AG08396 (cell line): ENCODE results near the gene MAPT.
"Not testable (repeated sequence)": the region's sequence is repeated elsewhere in the genome, so short reads cannot be mapped to it uniquely, and the experiment has no call there.

Experiments used
- DNase-seq: peaks from one replicate; pipeline ENCODE4 v3.0.0; 2012; ENCODE audit warnings: low spot score, mixed read lengths

The MAPT gene

DNA sequence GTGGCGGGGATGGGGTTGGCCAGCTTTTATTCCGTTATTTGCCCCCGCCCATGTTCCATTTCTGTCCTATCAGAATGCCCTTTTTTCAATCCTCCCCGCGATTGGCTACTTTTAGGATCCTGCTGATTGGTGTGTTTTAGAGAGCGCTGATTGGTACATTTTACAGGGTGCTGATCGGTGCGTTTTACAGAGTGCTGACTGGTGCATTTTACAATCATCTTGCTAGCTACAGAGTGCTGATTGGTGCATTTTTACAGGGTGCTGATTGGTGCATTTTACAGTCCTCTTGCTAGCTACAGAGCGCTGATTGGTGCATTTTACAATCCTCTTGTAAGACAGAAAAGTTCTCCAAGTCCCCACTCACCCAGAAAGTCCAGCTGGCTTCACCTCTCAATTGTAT is 32.2 kb upstream of the MAPT start:
- DNase-seq: not testable (repeated sequence)

DNA sequence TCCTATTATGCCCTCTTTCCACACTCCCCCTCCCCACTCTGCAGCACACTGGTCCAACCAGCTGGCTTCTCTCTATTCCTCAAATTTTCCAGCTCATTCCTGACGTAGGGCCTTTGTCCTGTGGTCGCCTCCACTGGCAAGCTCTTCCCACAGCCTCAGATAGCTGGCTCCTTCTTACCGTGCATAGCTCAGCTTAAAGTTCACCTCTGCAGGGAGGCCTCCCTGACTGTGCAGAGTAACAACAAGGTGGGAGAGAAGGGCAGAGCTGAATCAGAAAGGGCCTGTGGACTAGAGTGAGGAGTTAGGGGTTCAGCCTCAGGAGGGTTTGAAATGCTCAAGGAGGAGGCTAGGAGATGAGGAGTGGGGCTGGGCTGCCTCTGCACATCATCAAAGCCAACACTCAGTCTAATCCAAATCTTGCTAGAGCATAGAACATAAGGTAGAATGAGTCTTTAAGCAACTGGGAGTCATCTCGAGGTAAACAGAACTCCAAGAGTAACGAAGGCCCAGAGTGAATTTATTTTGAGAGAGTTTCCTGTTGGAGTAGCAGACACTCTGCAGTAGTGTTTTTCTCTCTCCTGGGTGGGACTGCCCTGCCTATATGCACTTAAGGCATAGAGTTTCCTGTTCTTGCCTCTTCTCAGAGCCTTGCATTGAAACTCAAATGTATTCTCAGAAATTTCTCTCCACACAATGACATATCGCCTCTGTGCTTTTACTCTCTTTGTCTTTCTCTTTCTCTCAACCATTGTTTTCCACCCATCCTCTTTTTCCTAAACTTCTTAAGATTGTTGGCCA is 30.3 kb upstream of the MAPT start:
- no peak for DNase-seq

DNA sequence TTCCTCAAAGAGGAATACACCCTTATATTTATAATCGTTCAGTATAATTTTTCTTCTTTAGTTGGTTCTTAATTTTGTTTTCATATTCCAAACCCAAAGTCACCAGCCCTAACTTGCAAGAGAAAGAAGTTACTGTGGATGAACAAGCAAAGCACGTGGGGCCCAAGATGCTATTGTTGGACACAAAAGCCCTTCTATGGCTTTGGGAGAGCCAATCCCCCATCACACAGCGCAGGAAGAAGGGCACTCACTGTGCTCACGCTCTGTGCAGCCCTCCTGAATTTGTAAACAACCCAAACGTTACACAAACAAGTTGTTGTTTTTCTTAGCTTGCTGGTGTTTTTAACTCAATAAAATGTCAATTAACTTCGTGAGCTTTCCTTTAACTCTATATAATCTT is 27.2 kb upstream of the MAPT start:
- DNase-seq: no peak

DNA sequence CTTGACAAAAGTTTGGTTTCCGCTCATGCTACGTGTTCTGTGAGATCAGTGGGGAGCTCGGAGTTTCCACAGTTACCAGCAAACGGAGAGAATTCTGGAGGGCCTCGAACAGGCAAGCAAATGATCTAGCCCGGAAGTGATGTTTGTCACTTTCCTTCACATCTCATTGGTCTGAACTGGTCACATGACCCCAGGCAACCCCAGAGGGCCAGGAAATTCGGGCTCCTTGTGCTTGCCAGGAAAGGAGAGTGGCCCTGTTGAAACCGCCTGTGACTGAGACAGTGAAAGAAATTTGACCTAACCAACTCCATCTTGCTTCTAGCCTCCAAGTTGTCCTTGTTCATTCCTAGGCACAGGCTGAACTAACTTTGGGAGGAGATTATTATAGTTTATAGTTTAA is 26.7 kb upstream of the MAPT start:
- no peak for DNase-seq

DNA sequence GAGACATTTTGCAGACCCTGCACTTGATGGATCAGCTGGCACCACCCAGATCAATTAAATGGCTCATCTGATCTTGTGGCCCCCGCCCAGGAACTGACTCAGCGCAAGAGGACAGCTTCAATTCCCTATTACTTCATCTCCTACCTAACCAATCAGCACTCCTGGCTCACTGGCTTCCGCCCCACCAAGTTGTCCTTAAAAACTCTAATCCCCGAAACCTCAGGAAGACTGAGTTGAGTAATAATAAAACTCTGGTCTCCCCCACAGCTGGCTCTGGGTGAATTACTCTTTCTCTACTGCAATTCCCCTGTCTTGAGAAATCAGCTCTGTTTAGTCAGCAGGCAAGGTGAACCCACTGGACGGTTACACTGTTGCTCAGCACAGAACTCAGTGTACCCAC is 26.1 kb upstream of the MAPT start:
- DNase-seq: no peak

DNA sequence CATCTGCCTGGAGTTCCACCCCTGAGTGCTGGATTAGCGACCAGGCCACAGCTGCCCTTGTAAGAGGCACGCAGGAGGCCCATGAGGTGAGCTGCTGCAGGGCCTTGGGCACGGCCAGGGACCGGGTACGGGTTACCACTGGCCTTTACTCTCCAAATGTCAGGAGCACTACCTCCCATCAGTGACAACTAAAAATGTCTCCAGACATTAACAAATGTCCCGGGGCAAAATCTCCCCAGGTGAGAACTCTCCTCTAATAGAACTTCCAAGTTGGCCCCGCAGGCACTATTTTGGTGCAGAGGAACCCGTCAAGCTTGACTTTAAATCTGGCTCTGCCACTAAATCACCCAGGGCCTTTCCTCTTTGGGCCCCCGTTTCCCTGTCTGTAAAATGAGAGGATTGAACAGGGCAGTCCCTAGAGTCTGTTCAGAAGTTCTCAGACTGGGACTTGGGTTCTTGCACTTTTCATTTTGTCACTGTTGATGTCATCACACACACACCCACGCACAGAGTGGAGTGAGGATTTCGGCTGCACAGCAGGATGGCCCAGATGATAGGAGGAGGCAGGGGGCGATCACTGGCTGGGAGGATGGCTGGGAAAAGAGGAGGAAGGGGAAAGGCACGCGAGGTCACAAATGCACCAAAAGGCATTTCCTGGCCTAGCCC is 24.5 kb upstream of the MAPT start:
- no peak for DNase-seq

DNA sequence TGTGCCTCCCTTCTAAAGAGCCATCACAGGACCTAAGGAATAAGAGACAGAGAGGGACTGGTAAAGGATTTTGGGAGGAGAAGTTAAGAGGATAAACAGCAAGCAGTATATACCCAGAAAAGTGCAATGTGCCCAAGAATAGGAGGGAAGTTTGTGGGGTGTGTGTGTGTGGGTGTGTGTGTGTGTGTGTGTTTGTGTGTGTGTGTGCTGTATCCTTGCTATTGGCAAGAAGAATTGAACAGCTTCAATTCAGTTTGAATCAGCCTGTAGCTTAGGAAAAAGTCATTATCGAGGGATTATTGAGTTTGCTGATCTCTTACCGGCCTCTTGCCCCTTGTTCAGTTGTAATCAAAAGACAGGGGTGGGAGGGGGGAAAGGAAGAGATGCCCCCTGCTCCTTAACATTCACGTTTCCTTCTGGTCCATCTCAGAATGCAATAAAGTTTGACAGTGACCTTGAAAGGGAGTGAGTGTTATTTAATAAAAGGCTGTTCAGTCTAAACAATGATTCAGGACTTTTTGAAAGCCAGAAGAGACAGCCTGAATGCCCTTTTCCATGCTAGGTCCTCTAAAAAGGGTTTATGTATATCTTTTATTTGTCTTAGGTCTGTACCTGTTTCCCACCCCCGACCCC is 23.9 kb upstream of the MAPT start:
- no peak for DNase-seq

DNA sequence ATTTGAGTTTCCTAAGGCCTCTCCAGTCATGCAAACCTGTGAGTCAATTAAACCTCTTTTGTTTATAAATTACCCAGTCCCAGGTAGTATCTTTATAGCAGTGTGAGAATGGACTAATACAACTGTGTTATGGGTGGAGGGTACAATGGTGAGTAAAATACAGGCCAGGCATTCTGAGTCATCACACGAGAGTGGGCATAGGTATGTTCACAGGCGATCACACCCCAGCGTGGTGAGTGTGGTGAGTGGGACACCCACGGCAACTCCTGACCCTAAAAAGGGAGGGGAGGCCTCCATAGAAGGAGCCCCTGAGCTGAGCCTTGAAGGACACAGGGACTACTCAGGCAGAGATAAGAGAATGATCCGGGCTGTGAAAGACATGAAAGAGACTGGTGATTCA is 22.6 kb upstream of the MAPT start:
- DNase-seq: no peak

DNA sequence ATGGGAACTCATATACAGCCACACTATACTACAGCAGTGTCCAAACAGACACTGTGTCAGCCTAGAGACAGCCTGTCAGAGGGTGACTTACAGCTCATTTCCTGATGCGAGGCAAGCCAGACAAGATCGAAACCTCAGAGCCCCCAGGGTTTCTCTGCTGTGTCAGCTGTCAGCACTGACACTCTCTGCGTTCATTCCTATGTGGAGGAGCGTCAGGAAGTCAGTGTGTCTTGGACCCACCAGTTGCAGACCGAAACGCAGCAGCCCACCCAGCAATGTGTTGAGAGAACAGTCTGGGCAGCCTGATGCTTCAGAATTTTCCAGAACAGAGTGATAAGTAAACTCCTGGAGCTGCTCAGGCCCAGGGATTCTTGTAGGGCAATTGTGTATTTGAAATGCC is 20.6 kb upstream of the MAPT start:
- DNase-seq: no peak

DNA sequence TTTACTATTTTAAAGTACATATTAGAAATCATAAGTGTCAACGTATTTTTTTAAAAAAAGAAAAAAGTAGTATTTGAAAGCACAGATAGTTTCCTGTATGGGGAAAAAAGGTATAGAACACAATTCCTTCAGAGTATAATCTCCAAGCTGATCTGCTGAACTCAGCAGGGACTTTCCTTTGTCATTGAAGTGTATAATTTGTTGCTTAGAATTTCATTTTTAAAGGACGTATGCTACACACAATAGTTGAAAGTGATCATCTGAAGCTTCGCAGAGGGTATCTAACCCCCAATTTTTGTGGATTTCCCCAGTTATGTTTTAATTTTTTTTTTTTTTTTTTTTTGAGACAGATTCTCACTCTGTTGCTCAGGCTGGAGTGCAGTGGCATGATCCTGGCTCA is 20.2 kb upstream of the MAPT start:
- DNase-seq: no peak

DNA sequence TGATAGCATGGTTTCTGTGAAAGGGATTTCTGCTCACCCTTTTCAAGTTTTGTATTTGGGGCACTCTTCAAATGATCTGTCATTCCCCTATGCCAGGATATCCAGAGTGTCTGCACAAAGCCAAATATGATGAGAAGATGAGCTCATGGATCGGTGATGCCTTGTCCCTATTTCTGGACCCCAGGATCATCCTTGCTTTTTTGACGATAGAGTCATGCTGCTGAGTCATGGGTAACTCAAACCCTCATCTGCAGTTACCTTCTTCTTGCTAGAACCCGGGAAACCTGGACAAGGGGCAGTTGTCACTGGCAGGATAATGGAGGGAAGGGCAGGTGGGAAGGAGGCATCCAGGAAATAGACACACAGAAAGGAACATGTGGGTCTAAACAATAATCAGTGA is 17.8 kb upstream of the MAPT start:
- DNase-seq: no peak

DNA sequence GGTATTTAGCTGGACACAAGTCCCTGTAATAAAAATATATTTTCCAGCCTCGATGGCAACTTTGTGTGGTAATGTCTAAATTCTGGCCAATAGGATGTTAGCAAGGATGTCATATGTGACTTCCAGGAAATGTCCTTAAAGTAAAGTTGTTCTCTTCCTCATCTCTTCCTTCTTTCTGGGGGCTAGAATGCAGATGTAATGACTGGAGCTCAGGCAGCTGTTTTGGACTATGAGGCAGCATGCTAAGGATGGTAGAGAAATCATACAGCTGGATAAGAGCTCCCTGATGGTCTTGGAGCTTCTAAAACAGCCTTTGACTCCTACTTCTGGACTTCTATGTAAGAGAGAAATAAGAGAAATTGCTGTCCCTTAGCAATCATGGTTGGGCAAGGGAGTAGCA is 16.9 kb upstream of the MAPT start:
- DNase-seq: no peak

DNA sequence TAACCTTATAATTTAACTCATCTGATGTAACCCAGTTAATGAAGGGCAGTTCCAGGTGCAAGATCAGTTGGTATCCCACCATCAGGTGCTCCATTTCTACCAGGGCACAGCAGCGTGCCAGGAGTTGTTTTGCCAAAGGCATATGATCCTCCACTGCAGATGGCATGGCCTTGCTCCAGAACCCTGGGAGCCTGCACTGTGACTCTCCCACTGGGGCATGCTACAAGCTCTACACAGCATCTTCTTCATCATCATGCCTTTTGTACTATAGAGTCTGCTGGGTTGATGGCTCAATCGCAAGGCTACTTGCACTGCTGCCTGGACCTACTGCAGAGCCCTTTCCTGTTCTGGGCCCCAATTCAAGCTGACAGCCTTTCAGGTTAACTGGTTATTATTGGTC is 11.3 kb upstream of the MAPT start:
- no peak for DNase-seq

DNA sequence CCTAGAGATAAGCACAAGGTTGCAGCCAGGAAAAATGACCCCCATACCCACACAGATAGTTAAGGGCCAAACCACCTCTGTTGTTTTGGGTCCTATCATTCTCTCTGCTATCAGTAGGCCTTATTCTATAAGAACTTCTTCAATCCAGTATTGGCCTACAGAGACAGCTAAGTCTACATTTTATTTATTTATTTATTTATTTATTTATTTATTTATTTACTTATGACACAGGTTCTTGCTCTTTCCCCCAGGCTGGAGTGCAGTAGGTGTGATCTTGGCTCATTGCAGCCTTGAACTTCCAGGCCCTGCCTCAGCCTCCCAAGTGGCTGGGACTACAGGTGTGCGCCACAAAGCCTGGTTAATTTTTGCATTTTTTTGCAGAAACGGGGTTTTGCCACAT is 7.5 kb upstream of the MAPT start:
- DNase-seq: no peak

DNA sequence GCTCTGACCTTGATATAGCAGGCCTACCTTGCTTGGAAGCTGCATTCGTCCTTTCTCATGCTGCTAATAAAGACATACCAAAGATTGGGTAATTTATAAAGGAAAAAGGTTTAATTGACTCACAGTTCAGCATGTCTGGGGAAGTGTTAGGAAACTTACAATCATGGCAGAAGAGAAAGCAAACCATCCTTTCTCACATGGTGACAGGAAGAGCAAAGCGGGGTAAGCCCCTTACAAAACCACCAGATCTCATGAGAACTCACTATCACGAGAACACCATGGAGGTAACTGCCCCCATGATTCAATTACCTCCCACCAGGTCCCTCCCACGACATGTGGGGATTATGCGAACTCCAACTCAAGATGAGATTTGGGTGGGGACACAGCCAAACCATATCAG is 6.0 kb upstream of the MAPT start:
- DNase-seq: no peak

DNA sequence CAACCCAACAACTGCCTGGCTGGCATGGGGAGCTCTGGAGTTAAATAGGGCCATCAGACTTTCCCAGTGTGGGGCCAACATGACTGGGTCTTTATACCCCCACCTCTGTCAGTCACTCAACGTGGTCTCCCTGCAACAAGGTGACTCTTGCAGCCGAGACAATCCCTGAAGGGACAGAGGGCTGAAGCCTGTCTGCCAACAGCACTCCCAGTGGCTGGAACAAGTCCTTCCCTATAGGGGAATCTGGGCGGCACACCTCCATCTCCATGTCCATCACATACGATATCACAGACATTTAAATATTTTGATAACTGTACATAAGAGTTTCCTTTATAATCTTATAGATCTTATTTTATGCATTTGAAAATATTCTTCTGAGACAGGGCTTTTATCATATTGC is 4.8 kb upstream of the MAPT start:
- DNase-seq: no peak

DNA sequence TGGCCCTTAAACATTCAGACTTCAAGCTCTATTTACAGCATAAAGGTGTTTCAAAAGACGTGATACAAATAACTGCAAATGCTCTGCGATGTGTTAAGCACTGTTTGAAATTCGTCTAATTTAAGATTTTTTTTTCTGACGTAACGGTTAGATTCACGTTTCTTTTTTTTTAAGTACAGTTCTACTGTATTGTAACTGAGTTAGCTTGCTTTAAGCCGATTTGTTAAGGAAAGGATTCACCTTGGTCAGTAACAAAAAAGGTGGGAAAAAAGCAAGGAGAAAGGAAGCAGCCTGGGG is 681 bp upstream of the MAPT start:
- no peak for DNase-seq

DNA sequence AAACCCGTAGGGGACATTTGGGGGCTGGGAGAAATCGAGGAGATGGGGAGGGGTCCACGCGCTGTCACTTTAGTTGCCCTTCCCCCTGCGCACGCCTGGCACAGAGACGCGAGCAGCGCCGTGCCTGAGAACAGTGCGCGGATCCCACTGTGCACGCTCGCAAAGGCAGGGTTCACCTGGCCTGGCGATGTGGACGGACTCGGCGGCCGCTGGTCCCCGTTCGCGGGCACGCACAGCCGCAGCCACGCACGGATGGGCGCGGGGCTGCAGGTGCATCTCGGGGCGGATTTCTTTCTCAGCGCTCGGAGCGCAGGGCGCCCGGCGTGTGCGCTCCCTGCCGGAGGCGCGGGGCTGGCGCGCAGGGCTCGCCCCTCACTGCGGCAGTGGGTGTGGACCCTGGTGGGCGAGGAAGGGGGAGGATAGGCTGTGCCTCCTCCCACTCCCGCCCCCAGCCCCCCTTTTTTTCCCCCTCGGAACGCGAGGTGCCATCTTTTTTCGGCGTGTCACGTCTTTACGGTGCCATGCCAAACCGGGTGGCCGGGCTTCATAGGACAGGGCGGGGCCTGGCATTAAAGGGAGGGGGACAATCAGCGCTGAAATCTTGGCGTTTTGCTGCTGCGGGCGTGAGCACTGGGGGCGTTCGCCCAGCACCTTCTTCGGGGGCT is 1.1 kb downstream of the MAPT start:
- DNase-seq: no peak

DNA sequence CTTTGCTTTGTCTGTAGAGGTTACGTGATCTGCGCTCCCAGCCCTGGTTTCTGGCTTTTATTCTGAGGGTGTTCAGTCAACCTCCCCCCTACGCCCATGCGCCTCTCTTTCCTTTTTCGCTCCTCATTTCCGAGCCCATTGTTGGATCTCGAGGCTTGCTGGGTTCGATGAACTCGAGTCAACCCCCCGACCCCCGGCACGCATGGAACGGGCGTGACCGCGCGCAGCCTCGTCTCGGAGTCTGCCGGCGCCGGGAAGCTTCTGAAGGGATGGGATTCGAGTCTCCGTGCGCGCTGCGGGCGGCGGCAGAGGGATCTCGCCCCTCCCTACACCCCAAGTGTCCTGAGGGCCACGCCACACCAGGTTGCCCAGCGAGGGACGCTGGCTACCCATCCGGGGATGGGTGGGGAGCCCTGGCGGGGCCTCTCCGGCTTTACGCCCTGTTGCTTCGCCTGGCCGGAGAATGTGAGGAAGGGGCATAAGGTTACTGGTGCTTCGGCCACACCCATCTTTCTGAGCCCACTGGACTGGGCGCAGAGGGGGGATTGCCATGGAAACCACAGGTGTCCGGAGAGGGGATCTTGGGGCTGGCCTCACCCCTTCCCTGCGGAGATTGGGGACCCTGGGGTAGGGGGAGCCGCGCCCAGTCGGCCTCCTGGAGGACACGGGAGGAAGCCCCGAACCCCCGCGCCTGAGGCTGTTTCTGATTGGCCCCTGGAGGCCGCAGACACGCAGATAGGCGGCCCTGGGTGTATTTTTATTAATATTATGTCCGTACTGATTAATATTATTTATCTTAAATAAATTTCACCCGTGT is 1.8 kb downstream of the MAPT start:
- no peak for DNase-seq

DNA sequence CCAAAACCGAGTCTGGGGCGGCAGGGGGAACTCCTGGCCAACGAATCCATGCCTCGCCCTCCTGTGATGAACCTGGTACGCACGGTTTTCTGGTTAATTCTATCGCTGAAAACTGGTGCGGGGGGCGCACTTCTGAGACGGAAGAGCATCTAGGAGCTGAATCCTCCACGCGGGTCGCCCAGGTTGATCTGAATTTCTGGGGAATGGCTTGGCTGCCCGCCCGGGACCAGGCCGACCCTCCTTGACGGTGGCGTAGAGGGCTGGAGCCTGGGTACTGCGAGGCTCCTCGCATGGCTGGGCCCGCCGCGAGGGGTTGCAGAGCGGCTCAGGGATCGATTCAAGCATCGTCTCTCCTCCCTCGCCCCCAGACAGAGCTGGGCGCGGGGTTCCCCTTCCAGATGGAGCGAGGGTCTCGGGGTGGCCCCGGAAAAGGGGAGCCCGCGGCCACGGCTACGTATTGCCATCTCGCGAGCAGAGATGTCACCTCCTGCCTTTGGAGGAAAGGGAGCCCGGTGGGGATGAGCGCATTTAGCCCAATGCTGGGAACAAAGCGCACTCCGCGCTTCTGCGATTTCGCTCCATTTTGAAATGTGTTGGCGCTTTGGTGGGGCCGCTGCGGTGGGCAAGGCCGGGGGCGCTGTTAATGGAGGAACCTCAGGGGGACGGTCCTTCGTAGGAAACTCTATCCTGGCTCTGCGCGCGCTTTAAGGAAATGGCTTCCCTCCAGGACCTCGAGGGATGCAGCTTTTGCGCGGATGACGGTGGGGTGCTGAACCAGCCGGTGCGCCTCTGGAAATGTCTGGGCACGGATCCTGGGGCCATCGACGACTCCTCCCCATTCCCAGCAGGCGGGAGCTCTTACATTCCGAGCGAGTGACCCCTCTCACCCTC is 2.7 kb downstream of the MAPT start:
- no peak for DNase-seq

DNA sequence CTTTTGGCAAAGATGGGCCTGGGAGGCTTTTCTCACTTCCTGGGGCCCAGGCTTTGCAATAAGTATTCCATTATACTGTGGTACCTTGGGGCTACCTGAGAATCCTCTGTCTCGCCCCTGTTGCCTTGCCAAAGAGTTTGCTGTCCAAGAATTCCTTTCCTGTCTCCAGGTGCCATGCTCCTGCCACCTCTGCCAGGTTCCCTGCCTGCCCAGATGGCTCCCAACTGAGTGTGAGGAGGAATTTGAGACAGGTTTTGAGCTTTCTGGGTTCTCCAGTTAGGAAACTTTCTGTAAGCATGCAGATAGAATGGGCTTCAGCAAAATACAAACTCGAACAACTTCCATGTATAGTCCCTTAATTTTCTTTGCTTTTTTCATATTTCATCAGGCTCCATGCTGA is 5.8 kb downstream of the MAPT start:
- no peak for DNase-seq
